GM19035 (cell line): ENCODE measurements around the gene RCSD1.
"Not testable (repeated sequence)": the region's sequence is repeated elsewhere in the genome, so short reads cannot be mapped to it uniquely, and the experiment has no call there.

Experiments used
- ATAC-seq: cut with Tn5 transposase; IDR thresholded peaks from one replicate; pipeline ENCODE4 v1.9.1; 2021; ENCODE audit not compliant: unreplicated experiment

The RCSD1 gene

DNA sequence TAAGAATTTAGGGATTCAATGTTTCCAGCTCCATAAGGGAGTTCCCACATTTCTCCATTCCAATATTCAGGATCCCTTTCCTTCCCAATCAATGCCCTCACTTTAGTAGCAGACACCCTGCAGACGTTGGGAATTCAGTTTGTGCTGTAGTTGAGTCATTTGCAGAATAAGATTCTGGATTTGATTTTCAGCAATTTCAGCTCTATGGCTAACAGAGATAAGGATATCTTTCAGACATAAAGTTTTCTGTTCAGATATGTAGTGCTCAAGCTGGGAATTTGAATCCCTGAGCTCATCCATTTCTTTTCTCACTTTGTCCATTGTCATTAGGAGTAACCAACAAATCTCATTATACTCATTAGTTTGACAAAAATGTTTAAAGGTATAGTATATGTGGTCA lies 104.8 kb downstream of the RCSD1 start:
- ATAC-seq = no peak

DNA sequence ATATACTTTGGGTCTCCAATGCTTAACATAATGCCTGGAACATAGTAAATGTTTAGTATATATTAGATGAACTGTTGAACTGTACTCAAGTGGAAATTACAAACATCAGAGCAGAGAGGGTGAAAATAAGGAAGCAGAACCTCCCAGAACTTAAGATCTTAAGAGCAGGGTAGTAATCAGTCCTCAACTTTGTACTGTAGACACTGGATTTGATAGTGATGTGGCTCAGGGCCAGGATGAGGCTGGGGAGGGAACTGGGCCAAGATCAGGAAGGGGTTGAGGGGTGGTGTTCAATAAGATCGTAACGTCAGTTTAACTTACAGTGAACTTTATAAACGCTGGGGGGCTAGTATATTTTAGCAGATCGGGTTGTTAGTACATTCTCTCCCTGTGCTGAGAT lies 107.1 kb downstream of the RCSD1 start:
- ATAC-seq = no peak

DNA sequence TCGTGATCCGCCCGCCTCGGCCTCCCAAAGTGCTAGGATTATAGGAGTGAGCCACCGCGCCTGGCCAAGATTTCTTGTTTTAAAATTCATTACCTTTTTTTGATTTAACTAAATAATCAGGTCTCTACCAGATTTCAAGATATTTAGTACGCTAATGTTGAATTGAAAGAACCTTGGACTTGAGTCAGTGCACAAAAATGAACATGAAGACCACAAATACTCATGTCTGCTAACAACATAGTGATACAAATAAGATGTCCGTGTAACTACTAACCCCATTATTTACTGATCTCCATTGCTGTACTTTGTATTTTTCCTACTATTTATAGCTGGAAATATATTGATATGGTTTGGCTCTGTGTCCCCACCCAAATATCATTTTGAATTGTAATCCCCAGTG lies 108.1 kb downstream of the RCSD1 start:
- no peak for ATAC-seq

- ATAC-seq = no peak
Measured at GRCh38 chr1:167739752-167740151, 109.7 kb downstream of the RCSD1 start.

- ATAC-seq = not testable (repeated sequence)
Measured at GRCh38 chr1:167741103-167741502, 111.1 kb downstream of the RCSD1 start.

DNA sequence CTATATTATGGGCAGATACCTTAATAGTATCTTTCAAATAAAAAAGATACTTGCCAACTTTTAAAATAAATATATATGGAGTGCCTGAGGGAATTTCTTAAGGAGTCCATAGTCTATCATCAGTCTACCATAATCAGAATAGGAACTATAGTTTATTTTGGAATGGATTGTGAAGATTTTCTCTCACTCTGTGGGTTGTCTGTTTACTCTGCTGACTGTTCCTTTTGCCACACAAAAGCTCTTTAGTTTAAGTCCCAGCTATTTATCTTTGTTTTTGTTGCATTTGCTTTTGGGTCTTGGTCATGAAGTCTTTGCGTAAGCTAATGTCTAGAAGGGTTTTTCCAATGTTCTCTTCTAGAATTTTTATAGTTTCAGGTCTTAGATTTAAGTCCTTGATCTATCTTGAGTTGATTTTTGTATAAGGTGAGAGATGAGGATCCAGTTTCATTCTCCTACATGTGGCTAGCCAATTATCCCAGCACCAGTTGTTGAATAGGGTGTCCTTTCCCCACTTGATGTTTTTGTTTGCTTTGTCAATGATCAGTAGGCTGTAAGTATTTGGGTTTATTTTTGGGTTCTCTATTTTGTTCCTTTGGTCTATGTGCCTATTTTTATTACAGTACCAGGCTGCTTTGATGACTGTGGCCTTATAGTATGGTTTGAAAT lies 112.5 kb downstream of the RCSD1 start:
- not testable (repeated sequence) for ATAC-seq

DNA sequence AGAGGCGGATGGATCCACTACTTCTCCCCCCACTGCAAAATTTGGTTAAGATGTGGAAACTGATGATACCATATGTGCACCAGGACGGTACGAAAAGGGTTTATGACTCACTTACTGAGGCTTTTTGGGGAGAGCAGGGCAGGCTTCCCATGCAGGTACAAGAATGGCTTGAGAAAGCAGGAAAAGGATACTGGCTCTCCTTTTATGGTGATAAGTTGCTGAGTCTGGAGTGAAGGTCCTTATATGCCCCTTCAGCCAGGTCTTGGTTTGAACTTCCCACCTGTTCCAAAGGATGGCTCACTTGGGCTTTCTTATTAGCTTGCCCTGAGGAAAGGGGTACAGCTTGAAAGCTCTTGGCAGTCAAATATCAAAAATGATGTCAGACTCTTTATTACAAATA lies 114.9 kb downstream of the RCSD1 start:
- ATAC-seq = no peak

GRCh38 chr1:167746013-167746672 lies 116.1 kb downstream of the RCSD1 start:
- ATAC-seq = no peak

DNA sequence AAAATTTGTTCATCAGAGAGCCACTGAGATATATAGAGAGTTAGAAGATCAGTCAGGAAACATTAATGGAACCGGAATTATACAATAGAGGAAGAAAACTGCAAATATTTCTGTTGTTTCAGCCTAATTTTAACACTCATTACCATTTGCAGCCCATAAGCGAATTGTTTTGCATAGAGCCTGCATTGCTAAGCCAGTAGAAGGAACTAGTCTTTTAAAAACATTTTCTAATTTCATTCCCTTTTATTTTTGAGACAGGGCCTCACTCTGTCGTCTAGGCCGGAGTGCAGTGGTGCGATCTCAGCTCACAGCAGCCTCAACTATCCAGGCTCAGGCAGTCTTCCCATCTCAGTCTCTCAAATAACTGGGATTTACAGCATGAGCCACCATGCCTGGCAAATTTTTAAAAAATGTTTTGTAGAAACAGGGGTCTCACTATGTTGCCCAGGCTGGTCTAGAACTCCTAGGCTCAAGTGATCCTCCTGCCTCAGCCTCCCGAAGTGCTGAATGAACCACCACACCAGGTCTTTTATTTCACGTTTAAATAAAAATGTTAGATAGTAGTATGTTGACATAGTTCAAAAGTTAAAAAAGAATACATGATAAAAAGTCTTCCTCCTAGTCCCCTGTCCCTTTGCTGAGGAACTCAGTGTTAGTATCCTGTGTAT lies 117.1 kb downstream of the RCSD1 start:
- no peak for ATAC-seq

DNA sequence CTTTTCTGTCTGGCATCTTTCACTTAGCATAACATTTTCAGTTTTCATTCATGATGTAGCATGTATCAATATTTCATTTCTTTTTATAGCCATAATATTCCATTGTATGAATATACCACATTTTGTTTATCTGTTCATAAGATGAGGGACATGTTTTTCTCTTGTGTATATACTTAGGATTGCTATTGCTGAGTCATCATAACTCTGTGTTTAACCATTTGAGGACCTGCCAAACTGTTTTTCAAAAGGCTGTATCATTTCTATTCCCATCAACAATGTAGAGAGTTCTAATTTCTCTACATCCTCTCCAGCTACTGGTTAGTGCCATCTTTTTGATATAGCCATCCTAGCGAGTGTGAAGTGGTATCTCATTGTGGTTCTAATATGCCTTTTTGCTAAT lies 118.0 kb downstream of the RCSD1 start:
- no peak for ATAC-seq

GRCh38 chr1:167748906-167749305 lies 118.9 kb downstream of the RCSD1 start:
- ATAC-seq = no peak

- ATAC-seq = no peak
Measured at GRCh38 chr1:167749741-167750140, 119.7 kb downstream of the RCSD1 start.

DNA sequence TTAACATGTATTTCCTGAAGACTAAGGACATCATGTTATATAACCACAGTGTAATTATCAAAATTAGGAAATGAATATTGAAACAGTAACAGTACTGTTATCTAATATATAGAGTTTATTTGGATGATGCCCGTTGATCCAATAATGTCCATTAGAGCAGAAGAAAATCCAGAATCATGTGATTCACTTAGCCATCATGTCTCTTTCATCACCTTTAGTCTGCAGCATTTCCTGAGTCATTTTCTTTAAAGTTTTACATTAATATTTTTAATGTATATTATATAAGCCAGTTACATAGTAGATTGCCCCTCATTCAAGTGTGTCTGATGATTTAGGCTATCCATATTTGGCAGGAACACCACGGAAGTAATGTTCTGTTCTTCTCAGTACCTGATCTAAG lies 120.6 kb downstream of the RCSD1 start:
- no peak for ATAC-seq

- no peak for ATAC-seq
Measured at GRCh38 chr1:167751676-167752075, 121.6 kb downstream of the RCSD1 start.

DNA sequence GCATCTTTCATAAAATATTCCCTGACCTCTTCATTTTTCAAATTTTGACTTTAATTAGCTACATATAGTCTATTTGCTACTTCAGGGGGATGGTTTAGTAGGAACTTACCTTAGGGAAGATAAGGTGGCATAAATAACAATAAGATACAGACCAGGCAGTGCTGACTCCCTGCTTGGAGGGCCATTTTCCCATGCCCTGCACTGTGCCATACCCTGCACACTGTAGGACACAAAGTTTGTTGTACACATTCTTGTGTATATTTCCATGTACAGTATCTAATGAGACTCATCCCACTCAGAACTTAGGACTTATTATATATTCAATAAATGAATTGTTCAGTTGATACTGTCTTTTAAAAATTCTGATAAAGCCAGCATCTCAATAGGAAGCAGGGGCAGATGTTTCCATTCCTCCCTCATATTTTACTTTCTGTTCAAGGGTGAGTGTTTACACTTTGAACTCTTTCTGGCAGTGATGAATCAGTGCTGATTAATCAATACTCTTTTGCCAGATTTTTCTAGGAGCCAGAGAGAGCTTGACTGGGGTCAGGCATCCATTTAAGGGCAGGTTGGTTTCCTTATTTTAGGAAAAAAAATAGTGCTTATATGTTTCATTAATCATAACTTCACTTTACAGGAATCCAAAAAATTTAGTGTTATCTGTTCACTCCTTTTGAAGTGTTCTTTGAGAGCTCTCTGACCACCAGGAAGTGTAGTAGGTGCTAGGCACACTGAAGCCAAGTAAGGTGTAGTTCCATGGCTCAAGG lies 122.4 kb downstream of the RCSD1 start:
- ATAC-seq = no peak

DNA sequence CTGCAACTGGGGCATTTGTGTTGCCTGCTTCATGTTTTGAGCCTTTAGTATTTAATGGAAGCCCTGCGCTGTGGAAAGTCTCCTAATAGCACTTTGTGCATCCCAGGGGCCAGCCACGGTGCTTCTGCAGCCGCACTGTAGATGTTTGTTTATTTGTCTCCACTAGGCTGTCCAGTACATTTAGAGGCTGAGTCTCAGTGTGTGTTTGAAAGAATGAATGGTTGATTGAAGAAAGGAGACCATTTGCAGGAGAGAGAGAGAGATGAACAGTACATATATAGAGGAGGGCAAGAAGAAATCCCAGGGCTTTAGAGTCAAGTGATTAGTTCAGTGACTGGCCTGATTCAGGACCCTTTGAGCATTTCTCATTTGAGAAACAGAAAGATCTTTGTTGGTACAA lies 125.6 kb downstream of the RCSD1 start:
- no peak for ATAC-seq
